ENCODE data around the gene EGLN3. TPM values are rescaled to one million over a fixed set of nuclear protein-coding genes. Genes with fewer than 3 reads are reported as not detected.
"Not testable (repeated sequence)": the region's sequence is repeated elsewhere in the genome, so short reads cannot be mapped to it uniquely, and the experiment has no call there.

EGLN3 gene
- total RNA-seq, 4 donors from 2014 or later, result 161 to 299 (median 167) TPM

- WGBS, 2 donors, result 81 to 84% methylated on average over 4 of the region's 4 CpGs
- intact Hi-C loops (cut with DNase I; ENCODE audit: low total_unique reads), result no loop called here
These were observed 16.3 kb upstream of the EGLN3 start for GRCh38 chr14:33967138-33967537.

GRCh38 chr14:33966276-33966675 lies 15.4 kb upstream of the EGLN3 start:
- DNase-seq (ENCODE audit: low spot score in 2 of 2), result no peak
- intact Hi-C loops (cut with DNase I; ENCODE audit: low total_unique reads), result no loop called here
- WGBS, 2 donors, result 75 to 85% methylated on average over 6 of the region's 6 CpGs
- TF ChIP-seq CTCF (IDR thresholded peaks at IDR 0.05) (no peak), POLR2A (IDR thresholded peaks at IDR 0.05) (no peak)
- no peak overlapping the region for H3K4me3 ChIP-seq (ENCODE audit: low read depth, poor library complexity, severe bottlenecking)

More at GRCh38 chr14:33967138-33967537, 16.3 kb upstream of the EGLN3 start:
- TF ChIP-seq CTCF (IDR thresholded peaks at IDR 0.05), result no peak
- no peak for TF ChIP-seq POLR2A (IDR thresholded peaks at IDR 0.05)
- DNase-seq (ENCODE audit: low spot score in 2 of 2), result no peak
- H3K4me3 ChIP-seq (ENCODE audit: low read depth, poor library complexity, severe bottlenecking), result no peak overlapping the region

DNA sequence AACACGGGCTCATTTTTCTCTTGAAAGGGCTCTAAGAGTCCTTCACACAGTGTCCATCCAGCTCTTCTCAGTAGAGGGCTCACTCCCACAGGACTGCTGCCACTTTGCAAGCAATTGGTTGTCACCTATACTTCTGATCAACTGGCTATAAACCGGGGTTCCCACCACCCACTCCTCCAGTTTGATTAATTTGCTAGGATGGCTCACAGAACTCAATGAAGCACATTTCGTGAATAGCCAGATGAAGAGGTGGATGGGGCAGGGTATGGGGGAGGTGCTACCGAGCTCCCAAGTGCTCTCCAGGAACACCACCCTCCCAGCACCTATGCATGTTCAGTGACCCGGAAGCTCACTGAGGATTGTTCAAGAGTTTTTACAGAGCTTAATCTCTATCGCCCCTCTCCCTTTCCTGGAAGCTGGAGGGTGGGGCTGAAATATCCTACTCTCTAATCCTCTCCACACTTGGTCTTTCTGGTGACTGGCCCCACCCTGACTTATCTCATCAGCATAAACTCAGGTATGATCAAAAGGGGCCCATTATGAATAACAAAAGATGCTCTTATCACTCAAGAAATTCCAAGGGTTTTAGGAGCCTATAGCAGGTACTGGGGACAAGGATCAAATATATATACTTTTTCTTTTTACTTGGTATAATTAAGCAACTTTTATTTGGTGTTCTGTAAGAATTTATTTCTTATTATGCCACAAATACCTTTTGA lies 13.9 kb upstream of the EGLN3 start:
- TF ChIP-seq CTCF (IDR thresholded peaks at IDR 0.05), result no peak
- TF ChIP-seq POLR2A (IDR thresholded peaks at IDR 0.05), result no peak
- intact Hi-C loops (cut with DNase I; ENCODE audit: low total_unique reads), result no loop called here
- WGBS, 2 donors, result 89 to 96% methylated on average over 6 of the region's 6 CpGs
- DNase-seq (ENCODE audit: low spot score in 2 of 2), result no peak
- no peak overlapping the region for H3K4me3 ChIP-seq (ENCODE audit: low read depth, poor library complexity, severe bottlenecking)

- no peak overlapping the region for H3K4me3 ChIP-seq (ENCODE audit: low read depth, poor library complexity, severe bottlenecking)
- no peak for DNase-seq (ENCODE audit: low spot score in 2 of 2)
- intact Hi-C loops (cut with DNase I; ENCODE audit: low total_unique reads), result no loop called here
- no peak for TF ChIP-seq CTCF (IDR thresholded peaks at IDR 0.05)
- no peak for TF ChIP-seq POLR2A (IDR thresholded peaks at IDR 0.05)
- WGBS, 2 donors, result 88 to 92% methylated on average over 5 of the region's 5 CpGs
These were observed 13.0 kb upstream of the EGLN3 start for GRCh38 chr14:33963892-33964291.

GRCh38 chr14:33962466-33962865 lies 11.6 kb upstream of the EGLN3 start:
- intact Hi-C loops (cut with DNase I; ENCODE audit: low total_unique reads); H3K4me3 ChIP-seq (ENCODE audit: low read depth, poor library complexity, severe bottlenecking); DNase-seq (ENCODE audit: low spot score in 2 of 2): not testable (repeated sequence)
- WGBS, 2 donors, result 75 to 78% methylated on average over 5 of the region's 5 CpGs

DNA sequence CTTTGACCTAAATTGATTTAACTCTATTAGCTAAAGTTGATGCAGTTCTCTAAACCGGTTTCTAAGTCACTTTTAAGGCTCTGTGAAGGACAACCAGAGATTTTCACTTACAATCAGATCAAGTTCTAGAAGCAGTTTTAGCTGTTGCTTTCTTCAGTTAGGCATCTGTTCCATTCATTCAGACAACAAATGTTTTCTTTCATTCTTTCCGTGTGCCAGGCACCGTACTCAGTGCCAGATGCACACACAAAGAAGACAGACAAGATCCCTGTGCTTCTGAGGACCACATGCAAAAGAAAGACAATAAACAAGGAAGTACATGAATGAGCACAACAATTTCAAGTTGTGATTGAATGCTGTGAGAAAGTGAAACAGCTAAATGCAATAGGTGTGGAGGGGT lies 11.1 kb upstream of the EGLN3 start:
- WGBS, 2 donors, result 29 to 30% methylated on average over 3 of the region's 3 CpGs
- DNase-seq (ENCODE audit: low spot score in 2 of 2), result no peak
- no peak overlapping the region for H3K4me3 ChIP-seq (ENCODE audit: low read depth, poor library complexity, severe bottlenecking)
- TF ChIP-seq CTCF (IDR thresholded peaks at IDR 0.05) (no peak), POLR2A (IDR thresholded peaks at IDR 0.05) (no peak)
- intact Hi-C loops (cut with DNase I; ENCODE audit: low total_unique reads), result no loop called here
